Endothelial cell of umbilical vein (primary cell): ENCODE measurements around the gene HERC5. TPM values are rescaled to one million over a fixed set of nuclear protein-coding genes. Genes with fewer than 3 reads are reported as not detected.

Source experiments
- BruUV-seq: library from RNA; stranded (reverse); fragments of 400-500 nt; replicated peaks from 2 replicates; lab custom pipeline; 2021; lab: Mats Ljungman, UMichigan
- CTCF ChIA-PET: fragments of 300-600, 350-600 bp; sonication (Branson Sonifier 250); formaldehyde crosslinking; loops from one replicate; lab custom pipeline; 2021; ENCODE audit warnings: antibody characterized with exemption, inconsistent platforms; lab: Charles Lee
- POLR2A ChIA-PET: fragments of 300-600, 350-600 bp; sonication (Branson Sonifier 250); formaldehyde crosslinking; loops from one replicate; lab custom pipeline; 2021; ENCODE audit warnings: antibody characterized with exemption, inconsistent platforms; lab: Charles Lee
- DNase-seq: peaks from one replicate; pipeline ENCODE4 v3.0.0-alpha.2; 2011; ENCODE audit warnings: low read depth, low spot score
- FAIRE-seq: peaks from 2 replicates; lab custom pipeline; 2011; peaks lifted over from hg19 to GRCh38; lab: Jason Lieb, UNC
- H2AFZ ChIP-seq: 2 replicates; pipeline ENCODE4 v1.6.0; 2012; ENCODE audit warnings: low read depth, low read length, control low read depth, inconsistent platforms
- H3K27ac ChIP-seq: 2 replicates; pipeline ENCODE4 v1.5.1; 2011; ENCODE audit warnings: low read depth, mild to moderate bottlenecking, control low read depth, low read length, moderate library complexity; ENCODE audit not compliant: insufficient read depth
- H3K27me3 ChIP-seq, 2 experiments: 2 replicates each; pipeline versions ENCODE4 v1.6.0 to v1.6.1; 2011; ENCODE audit warnings: low read length in 2 of 2, mixed read lengths in 1 of 2; ENCODE audit not compliant: control insufficient read depth in 2 of 2, insufficient read depth in 2 of 2
- H3K36me3 ChIP-seq, 2 experiments: 2 replicates in 1 of 2; 3 replicates in 1 of 2; pipeline ENCODE4 v1.5.1; 2011; ENCODE audit warnings: low read length in 2 of 2, mild to moderate bottlenecking in 1 of 2, moderate library complexity in 1 of 2; ENCODE audit not compliant: control insufficient read depth in 2 of 2, insufficient read depth in 2 of 2; ENCODE audit errors: extremely low read depth in 1 of 2
- H3K4me1 ChIP-seq: 3 replicates; pipeline ENCODE4 v1.5.1; 2011; ENCODE audit warnings: mild to moderate bottlenecking, low read length; ENCODE audit not compliant: control insufficient read depth, insufficient read depth; ENCODE audit errors: extremely low read depth
- H3K4me2 ChIP-seq: 2 replicates; pipeline ENCODE4 v1.6.1; 2011; ENCODE audit warnings: low read length, control low read depth, mixed read lengths; ENCODE audit not compliant: insufficient read depth
- H3K4me3 ChIP-seq, 3 experiments: fragments of 200-600 bp in 1 of 3; sonication (generic), shearing (Covaris generic) in 1 of 3; replicated peaks in 1 of 3; 2 replicates each; pipeline ENCODE4 v1.5.1; 2011 to 2016; ENCODE audit warnings: control low read depth in 3 of 3, low read length in 3 of 3, mild to moderate bottlenecking in 2 of 3, inconsistent platforms in 1 of 3, low read depth in 1 of 3, moderate library complexity in 1 of 3; ENCODE audit not compliant: insufficient read depth in 1 of 3
- H3K79me2 ChIP-seq: 2 replicates; pipeline ENCODE4 v1.6.0; 2012; ENCODE audit warnings: low read length, inconsistent platforms; ENCODE audit not compliant: control insufficient read depth, insufficient read depth
- H3K9ac ChIP-seq: replicated peaks from 2 replicates; pipeline ENCODE3; 2011; ENCODE audit warnings: low read length, control low read depth; ENCODE audit not compliant: insufficient read depth; ENCODE audit errors: extremely low read depth
- H3K9me1 ChIP-seq: replicated peaks from 3 replicates; pipeline ENCODE4 v1.6.0; 2011; ENCODE audit warnings: mild to moderate bottlenecking, low read length; ENCODE audit not compliant: control insufficient read depth, insufficient read depth; ENCODE audit errors: extremely low read depth
- H3K9me3 ChIP-seq: replicated peaks from 2 replicates; pipeline ENCODE4 v1.5.1; 2012; ENCODE audit warnings: low read length, inconsistent platforms; ENCODE audit not compliant: control insufficient read depth, insufficient read depth
- H4K20me1 ChIP-seq: replicated peaks from 2 replicates; pipeline ENCODE3; 2011; ENCODE audit warnings: mild to moderate bottlenecking, low read length; ENCODE audit not compliant: control insufficient read depth, insufficient read depth; ENCODE audit errors: extremely low read depth
- CTCF ChIP-seq, 2 donors: IDR thresholded peaks; 1 replicate in 1 of 2; 2 replicates in 1 of 2; pipeline ENCODE4 v1.5.1; 2011; ENCODE audit warnings: low read length in 2 of 2, mild to moderate bottlenecking in 2 of 2, moderate library complexity in 2 of 2, control low read depth in 1 of 2, inconsistent platforms in 1 of 2, low read depth in 1 of 2; ENCODE audit not compliant: insufficient read depth in 1 of 2; ENCODE audit errors: extremely low read depth in 1 of 2
- EZH2 ChIP-seq: IDR thresholded peaks from 2 replicates; pipeline ENCODE4 v1.6.1; 2012; ENCODE audit warnings: borderline replicate concordance, low read depth, mild to moderate bottlenecking, moderate library complexity, low read length, inconsistent platforms; ENCODE audit not compliant: severe bottlenecking
- FOS ChIP-seq: IDR thresholded peaks from 2 replicates; pipeline ENCODE4 v1.6.1; 2011; ENCODE audit warnings: mild to moderate bottlenecking, low read length, moderate library complexity, borderline replicate concordance; ENCODE audit not compliant: insufficient read depth
- GATA2 ChIP-seq: IDR thresholded peaks from 2 replicates; pipeline ENCODE4 v1.7.0; 2011; ENCODE audit warnings: low read depth, mild to moderate bottlenecking, moderate library complexity, mixed read lengths, low read length; ENCODE audit not compliant: insufficient read length, insufficient read depth
- JUN ChIP-seq: IDR thresholded peaks from 2 replicates; pipeline ENCODE4 v1.6.1; 2011; ENCODE audit warnings: borderline replicate concordance, low read depth; ENCODE audit not compliant: insufficient read length, insufficient read depth
- MAX ChIP-seq: IDR thresholded peaks from 2 replicates; pipeline ENCODE4 v1.6.1; 2011; ENCODE audit not compliant: insufficient read depth, insufficient read length
- MYC ChIP-seq: IDR thresholded peaks from one replicate; pipeline ENCODE4 v1.6.1; 2011; ENCODE audit warnings: mild to moderate bottlenecking, low read depth, low read length
- POLR2A ChIP-seq: IDR thresholded peaks from 2 replicates; pipeline ENCODE4 v1.6.1; 2012; ENCODE audit warnings: low read depth, mild to moderate bottlenecking, control low read depth, low read length
- POLR2AphosphoS5 ChIP-seq: IDR thresholded peaks from 2 replicates; pipeline ENCODE4 v1.6.1; 2012; ENCODE audit warnings: low read depth, mild to moderate bottlenecking, control low read depth, low read length, moderate library complexity; ENCODE audit not compliant: insufficient read depth
- dilution Hi-C: fragments of 300-500 bp; cut with MboI; formaldehyde crosslinking; loops from one replicate; pipeline ENCODE4 v1.15.0; 2019; ENCODE audit warnings: low sequenced_read_pairs; ENCODE audit not compliant: extremely low pct_ligation_motif_present
- intact Hi-C: fragments of 100-400 bp; cut with micrococcal nuclease; formaldehyde crosslinking; loops from one replicate; pipeline ENCODE4 v1.10.0; 2022
- polyA plus RNA-seq, 4 experiments: library from polyadenylated mRNA; depleted of rRNA in 3 of 4; stranded (reverse) in 3 of 4; unstranded in 1 of 4; fragments of >200 nt; gene quantifications; 2 replicates each; pipeline versions ENCODE4 v1.2.1 to v1.2.3, GENCODE V29; 2011 to 2012; ENCODE audit warnings: missing spikeins in 1 of 4
- total RNA-seq: library from RNA; stranded (reverse); gene quantifications from 2 replicates; pipeline ENCODE4 v1.2.3, GENCODE V29; 2021

HERC5 gene
- total and polyA plus RNA-seq, 2 donors (not counting 3 experiments of a cell fraction or from before 2014, with no cell fraction given): 0.19 to 0.91 TPM

DNA sequence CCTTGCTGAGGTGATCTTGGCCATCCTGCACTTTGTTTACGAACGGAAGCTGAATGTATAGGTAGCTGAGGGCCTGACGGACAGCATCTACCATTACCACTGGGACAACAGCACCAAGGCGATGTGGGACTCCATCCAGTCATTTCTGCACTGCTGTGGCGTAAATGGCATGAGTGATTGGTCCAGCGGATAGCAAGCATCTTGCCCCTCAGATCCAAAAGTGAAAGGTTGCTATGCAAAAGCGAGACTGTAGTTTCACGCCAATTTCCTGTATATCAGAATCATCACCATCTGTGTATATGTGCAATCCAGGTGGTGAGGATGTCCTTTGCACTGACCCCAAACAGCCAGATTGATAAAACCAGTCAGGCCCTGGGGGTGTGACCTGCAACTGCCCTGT is 70.9 kb downstream of the HERC5 start:
- DNase-seq (no peak), FAIRE-seq (no peak)
- H3K4me2 ChIP-seq: no peak overlapping the region
- ChIA-PET POLR2A (no interaction called here), CTCF (interaction anchor here (1.2 to 6.8 kb wide), 8 partner anchors 12 to 498 kb away, joined by 3 to 72 read pairs (median 19); no protein-coding TSS in a partner anchor)
- H2AFZ ChIP-seq: no peak overlapping the region
- no peaks in the 10 kb centered on the region for H3K36me3 ChIP-seq
- no TSS peak for BruUV-seq
- TF ChIP-seq FOS: no peak
- no peak for TF ChIP-seq MYC
- TF ChIP-seq MAX: no peak
- TF ChIP-seq POLR2AphosphoS5: no peak
- no peak for TF ChIP-seq CTCF (IDR thresholded peaks at IDR 0.05; ENCODE audit: extremely low read depth in 1 of 2, insufficient read depth in 1 of 2, low read depth in 1 of 2, low read length in 2 of 2)
- TF ChIP-seq GATA2: no peak
- TF ChIP-seq JUN: no peak
- TF ChIP-seq POLR2A: no peak
- TF ChIP-seq EZH2: no peak
- H3K27me3 ChIP-seq: no peaks in the 10 kb centered on the region
- intact Hi-C loops: loop anchor here (5.0 kb wide), 1 partner anchor 265 kb away; no protein-coding TSS in a partner anchor
- dilution Hi-C loops: no loop called here
- peaks cover 22% of the 10 kb centered on the region for H3K4me1 ChIP-seq
- no peaks in the 10 kb centered on the region for H3K9me1 ChIP-seq
- peaks cover 14% of the 10 kb centered on the region for H3K79me2 ChIP-seq
- no peak overlapping the region for H3K4me3 ChIP-seq
- no peak overlapping the region for H3K9ac ChIP-seq
- H3K27ac ChIP-seq: no peak overlapping the region
- H4K20me1 ChIP-seq: no peaks in the 10 kb centered on the region
- no peaks in the 10 kb centered on the region for H3K9me3 ChIP-seq
